ENCODE data around the gene B3GALT4. TPM values are rescaled to one million over a fixed set of nuclear protein-coding genes. Genes with fewer than 3 reads are reported as not detected.

B3GALT4 gene
- polyA plus RNA-seq, 3 donors: 5.2 to 5.9 (median 5.3) TPM

Other genes starting within 250 kb of the B3GALT4 start
- 10 to 100 TPM in 2 of 3 donors, 1 to 10 TPM in 1; 9.8 to 22.0 (median 21.3) TPM for gene HLA-DPA1, start 203.5 kb upstream of the B3GALT4 start, polyA plus RNA-seq (ENCODE audit: insufficient read length in 3 of 3)
- 10 to 100 TPM; 13.0 to 21.6 (median 19.9) TPM for gene HLA-DPB1, start 201.1 kb upstream of the B3GALT4 start, polyA plus RNA-seq (ENCODE audit: insufficient read length in 3 of 3)
- gene COL11A2, start 84.7 kb upstream of the B3GALT4 start, polyA plus RNA-seq (ENCODE audit: insufficient read length in 3 of 3): 1 to 10 TPM; 4.8 to 7.7 (median 5.8) TPM
- 10 to 100 TPM; 58.1 to 67.5 (median 61.9) TPM for gene RXRB, start 76.5 kb upstream of the B3GALT4 start, polyA plus RNA-seq (ENCODE audit: insufficient read length in 3 of 3)
- gene SLC39A7, start 76.3 kb upstream of the B3GALT4 start, polyA plus RNA-seq (ENCODE audit: insufficient read length in 3 of 3): 100 to 1,000 TPM; 104 to 127 (median 121) TPM
- gene HSD17B8, start 72.5 kb upstream of the B3GALT4 start, polyA plus RNA-seq (ENCODE audit: insufficient read length in 3 of 3): 10 to 100 TPM; 28.0 to 31.6 (median 31.2) TPM
- 10 to 100 TPM; 61.9 to 65.3 (median 61.9) TPM for gene RING1, start 68.6 kb upstream of the B3GALT4 start, polyA plus RNA-seq (ENCODE audit: insufficient read length in 3 of 3)
- 10 to 100 TPM; 71.3 to 95.2 (median 91.5) TPM for gene VPS52, start 5.2 kb upstream of the B3GALT4 start, polyA plus RNA-seq (ENCODE audit: insufficient read length in 3 of 3)
- 1,000 to 10,000 TPM; 3,032 to 3,633 (median 3,084) TPM for gene RPS18, start 5.0 kb upstream of the B3GALT4 start, polyA plus RNA-seq (ENCODE audit: insufficient read length in 3 of 3)
- 10 to 100 TPM; 70.0 to 73.9 (median 70.6) TPM for gene WDR46, start 12.1 kb downstream of the B3GALT4 start, polyA plus RNA-seq (ENCODE audit: insufficient read length in 3 of 3)
- gene PFDN6, start 12.5 kb downstream of the B3GALT4 start, polyA plus RNA-seq (ENCODE audit: insufficient read length in 3 of 3): 10 to 100 TPM; 74.9 to 83.0 (median 75.8) TPM
- 100 to 1,000 TPM; 121 to 133 (median 130) TPM for gene RGL2, start 21.8 kb downstream of the B3GALT4 start, polyA plus RNA-seq (ENCODE audit: insufficient read length in 3 of 3)
- gene TAPBP, start 37.0 kb downstream of the B3GALT4 start, polyA plus RNA-seq (ENCODE audit: insufficient read length in 3 of 3): 10 to 100 TPM; 34.8 to 50.6 (median 50.2) TPM
- 10 to 100 TPM; 26.1 to 27.5 (median 26.2) TPM for gene ZBTB22, start 40.6 kb downstream of the B3GALT4 start, polyA plus RNA-seq (ENCODE audit: insufficient read length in 3 of 3)
- 10 to 100 TPM; 57.2 to 64.0 (median 58.2) TPM for gene DAXX, start 45.8 kb downstream of the B3GALT4 start, polyA plus RNA-seq (ENCODE audit: insufficient read length in 3 of 3)
- 10 to 100 TPM; 42.2 to 54.6 (median 43.3) TPM for gene KIFC1, start 114.7 kb downstream of the B3GALT4 start, polyA plus RNA-seq (ENCODE audit: insufficient read length in 3 of 3)
- 10 to 100 TPM; 68.7 to 82.5 (median 74.8) TPM for gene PHF1, start 133.9 kb downstream of the B3GALT4 start, polyA plus RNA-seq (ENCODE audit: insufficient read length in 3 of 3)
- gene CUTA, start 141.0 kb downstream of the B3GALT4 start, polyA plus RNA-seq (ENCODE audit: insufficient read length in 3 of 3): 100 to 1,000 TPM; 225 to 264 (median 238) TPM
- 10 to 100 TPM; 31.5 to 40.8 (median 37.8) TPM for gene SYNGAP1, start 142.9 kb downstream of the B3GALT4 start, polyA plus RNA-seq (ENCODE audit: insufficient read length in 3 of 3)
- 10 to 100 TPM; 13.7 to 16.4 (median 14.9) TPM for gene ZBTB9, start 177.5 kb downstream of the B3GALT4 start, polyA plus RNA-seq (ENCODE audit: insufficient read length in 3 of 3)

Data from renal pelvis (tissue), 3 donors.